ENCODE results near the gene NCAM2.

The NCAM2 gene

DNA sequence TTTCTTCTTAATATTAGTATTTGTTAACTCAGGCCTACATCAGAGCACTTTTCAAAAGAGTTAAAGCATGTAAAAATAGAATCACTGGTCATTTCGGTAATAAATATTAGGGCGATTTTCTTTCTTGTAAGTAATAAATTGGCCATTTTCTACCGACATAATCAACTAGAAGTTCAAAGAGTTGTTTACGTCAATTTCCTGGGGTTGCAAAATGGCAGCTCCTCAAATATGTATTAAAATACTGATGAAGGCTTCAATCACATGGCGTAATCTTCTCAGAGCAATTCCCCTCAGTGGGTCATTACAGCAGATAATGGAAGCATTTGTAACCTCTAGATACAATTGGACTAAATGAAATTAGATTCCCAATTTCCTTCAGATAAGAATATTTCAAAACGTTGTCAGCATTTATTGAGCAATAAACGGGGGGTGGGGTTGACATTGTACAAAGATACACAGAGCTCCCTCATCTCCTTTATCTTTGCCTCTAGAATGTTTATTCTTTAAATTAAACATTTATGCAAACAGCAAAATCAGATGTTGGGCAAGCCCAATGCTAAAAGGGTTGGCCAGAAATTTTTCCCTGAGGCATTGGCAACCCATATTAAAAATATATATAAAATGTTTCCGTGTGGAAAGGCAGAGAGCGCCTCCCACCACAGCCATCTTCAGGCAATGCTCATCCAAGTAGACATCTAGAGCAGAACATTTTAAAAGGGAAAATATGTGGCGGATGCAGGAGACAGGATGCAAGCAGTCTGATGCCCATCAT is 240.6 kb downstream of the NCAM2 start:
- no peak for TF ChIP-seq CTCF (IDR thresholded peaks at IDR 0.05; ENCODE audit: control extremely low read depth, extremely low read depth, low read depth, missing control alignments)
- no peak for DNase-seq (ENCODE audit: extremely low spot score)
- ChIA-PET POLR2A (no interaction called here), CTCF (no interaction called here)

DNA sequence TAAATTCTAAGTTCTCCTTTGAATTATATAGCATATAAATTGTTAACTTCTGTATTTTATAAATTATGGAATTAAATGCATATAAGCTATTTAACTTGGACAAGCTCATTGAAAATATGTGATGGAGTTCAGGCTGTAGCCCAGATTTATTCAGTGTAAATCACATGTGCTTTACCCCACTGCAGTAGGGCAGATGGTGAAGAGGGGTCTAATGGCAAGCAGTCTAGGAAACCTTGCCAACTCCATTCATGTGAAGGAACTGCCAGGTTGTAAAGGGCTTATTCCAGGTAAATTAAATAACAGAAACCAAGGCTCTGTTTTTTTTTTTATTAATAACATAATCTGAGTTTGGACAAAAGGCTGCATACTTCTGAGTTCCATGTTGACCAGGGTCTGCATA is 243.2 kb downstream of the NCAM2 start:
- CTCF ChIA-PET = interaction anchor here (1.0 kb wide), 1 partner anchor 13 kb away, joined by 4 read pairs; no protein-coding TSS in a partner anchor
- POLR2A ChIA-PET = no interaction called here
- TF ChIP-seq CTCF (IDR thresholded peaks at IDR 0.05; ENCODE audit: control extremely low read depth, extremely low read depth, low read depth, missing control alignments) = no peak
- DNase-seq (ENCODE audit: extremely low spot score) = no peak

- TF ChIP-seq CTCF (IDR thresholded peaks at IDR 0.05; ENCODE audit: control extremely low read depth, extremely low read depth, low read depth, missing control alignments) = no peak
- ChIA-PET POLR2A (no interaction called here), CTCF (no interaction called here)
- no peak for DNase-seq (ENCODE audit: extremely low spot score)
These were observed 247.8 kb downstream of the NCAM2 start for GRCh38 chr21:21246007-21246406.

DNA sequence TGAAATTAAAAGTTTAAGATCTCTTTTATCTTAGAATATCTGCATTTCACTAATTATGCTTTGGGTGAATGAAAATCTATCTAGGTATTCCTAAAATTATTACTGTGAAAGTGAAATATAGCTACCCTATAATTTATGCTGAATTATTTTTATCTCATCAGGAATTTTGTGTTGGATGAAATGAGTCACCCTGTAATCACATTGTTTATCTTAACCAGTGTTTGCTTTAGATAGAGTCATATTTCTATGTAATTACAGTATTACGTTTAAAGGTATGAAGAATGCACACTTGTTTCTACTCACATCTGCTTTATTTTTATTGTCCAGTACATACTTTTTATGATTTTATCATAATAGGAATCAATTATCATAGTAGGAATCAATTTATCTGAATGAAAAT is 249.2 kb downstream of the NCAM2 start:
- POLR2A ChIA-PET = no interaction called here
- CTCF ChIA-PET = no interaction called here
- DNase-seq (ENCODE audit: extremely low spot score) = no peak
- TF ChIP-seq CTCF (IDR thresholded peaks at IDR 0.05; ENCODE audit: control extremely low read depth, extremely low read depth, low read depth, missing control alignments) = no peak

- DNase-seq (ENCODE audit: extremely low spot score) = no peak
- no peak for TF ChIP-seq CTCF (IDR thresholded peaks at IDR 0.05; ENCODE audit: control extremely low read depth, extremely low read depth, low read depth, missing control alignments)
- POLR2A ChIA-PET = no interaction called here
- CTCF ChIA-PET = no interaction called here
These were observed 263.8 kb downstream of the NCAM2 start for GRCh38 chr21:21262048-21262447.

DNA sequence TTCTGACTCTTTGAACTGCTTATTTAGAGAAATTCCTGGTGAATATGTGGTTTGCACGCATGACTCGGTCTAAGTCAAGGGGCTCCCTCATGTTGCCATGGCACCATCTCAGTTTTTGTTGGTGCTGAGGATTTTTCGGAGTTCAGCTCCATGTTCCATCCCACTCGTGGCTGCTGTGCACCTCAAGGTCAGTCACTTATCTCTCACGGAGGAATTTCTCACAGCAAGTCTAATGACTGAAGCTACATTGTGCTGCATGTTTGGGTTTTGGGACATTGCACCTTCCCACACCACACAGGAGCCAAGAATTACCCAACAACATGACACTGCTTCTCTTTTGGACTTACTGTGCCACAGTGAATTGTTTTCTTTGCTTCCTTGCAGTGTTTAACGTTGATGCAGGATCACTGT is 269.9 kb downstream of the NCAM2 start:
- ChIA-PET POLR2A (no interaction called here), CTCF (interaction anchor here (1.1 to 1.6 kb wide), 2 partner anchors 19 to 60 kb away, joined by 3 read pairs; no protein-coding TSS in a partner anchor)
- no peak for TF ChIP-seq CTCF (IDR thresholded peaks at IDR 0.05; ENCODE audit: control extremely low read depth, extremely low read depth, low read depth, missing control alignments)
- DNase-seq (ENCODE audit: extremely low spot score) = no peak

All from GM10248 (cell line).